GM10266 (cell line): Measurements from ENCODE around the gene ZNF467.

Experiments used
- DNase-seq: peaks from one replicate; pipeline ENCODE4 v3.0.0; 2012; ENCODE audit errors: extremely low spot score
- TF ChIP-seq, protein P1 (sequence below): IDR thresholded peaks from 2 replicates; pipeline ENCODE4 v1.5.1; 2012; ENCODE audit warnings: mild to moderate bottlenecking, low read depth; ENCODE audit not compliant: control insufficient read depth, insufficient read depth; ENCODE audit errors: missing control alignments

The ZNF467 gene

DNA sequence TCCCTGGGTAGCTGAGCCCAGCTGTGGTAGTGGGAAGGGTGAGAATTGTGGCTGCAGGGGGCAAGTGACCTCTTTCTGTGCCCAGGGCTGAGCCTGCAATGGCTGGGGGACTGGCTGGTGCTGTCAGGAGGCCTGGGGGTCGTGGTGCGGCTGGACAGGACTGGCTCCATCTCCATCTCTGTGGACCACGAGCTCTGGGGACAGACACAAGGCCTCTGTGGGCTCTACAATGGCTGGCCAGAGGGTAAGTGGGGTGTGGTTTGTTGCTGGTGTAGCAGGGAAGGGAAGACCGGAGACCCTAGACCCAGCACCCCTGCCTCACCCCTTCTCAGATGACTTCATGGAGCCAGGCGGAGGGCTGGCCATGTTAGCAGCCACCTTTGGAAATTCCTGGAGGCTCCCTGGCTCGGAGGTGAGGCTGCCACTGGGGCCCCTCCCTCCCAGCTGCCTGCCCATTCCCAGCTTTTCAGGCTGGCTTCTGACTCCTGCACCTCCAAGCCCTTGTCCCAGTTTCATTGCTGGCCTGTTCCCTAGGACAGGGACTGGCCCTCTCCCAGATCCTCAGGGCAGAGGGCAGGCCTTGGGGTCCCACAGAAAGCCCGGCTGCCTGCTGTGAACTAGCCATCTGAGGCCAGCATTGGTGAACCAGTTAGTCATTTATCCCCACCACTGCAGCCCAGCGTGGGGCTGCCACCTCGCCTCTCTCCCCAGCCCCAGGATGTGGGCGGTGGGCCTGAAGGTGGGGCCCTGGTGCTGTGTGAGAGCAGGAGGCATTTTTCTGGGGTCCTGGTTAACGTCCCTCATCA, 5.5 kb upstream of the ZNF467 start:
- TF ChIP-seq, protein P1, sequence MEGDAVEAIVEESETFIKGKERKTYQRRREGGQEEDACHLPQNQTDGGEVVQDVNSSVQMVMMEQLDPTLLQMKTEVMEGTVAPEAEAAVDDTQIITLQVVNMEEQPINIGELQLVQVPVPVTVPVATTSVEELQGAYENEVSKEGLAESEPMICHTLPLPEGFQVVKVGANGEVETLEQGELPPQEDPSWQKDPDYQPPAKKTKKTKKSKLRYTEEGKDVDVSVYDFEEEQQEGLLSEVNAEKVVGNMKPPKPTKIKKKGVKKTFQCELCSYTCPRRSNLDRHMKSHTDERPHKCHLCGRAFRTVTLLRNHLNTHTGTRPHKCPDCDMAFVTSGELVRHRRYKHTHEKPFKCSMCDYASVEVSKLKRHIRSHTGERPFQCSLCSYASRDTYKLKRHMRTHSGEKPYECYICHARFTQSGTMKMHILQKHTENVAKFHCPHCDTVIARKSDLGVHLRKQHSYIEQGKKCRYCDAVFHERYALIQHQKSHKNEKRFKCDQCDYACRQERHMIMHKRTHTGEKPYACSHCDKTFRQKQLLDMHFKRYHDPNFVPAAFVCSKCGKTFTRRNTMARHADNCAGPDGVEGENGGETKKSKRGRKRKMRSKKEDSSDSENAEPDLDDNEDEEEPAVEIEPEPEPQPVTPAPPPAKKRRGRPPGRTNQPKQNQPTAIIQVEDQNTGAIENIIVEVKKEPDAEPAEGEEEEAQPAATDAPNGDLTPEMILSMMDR: no peak
- no peak for DNase-seq

DNA sequence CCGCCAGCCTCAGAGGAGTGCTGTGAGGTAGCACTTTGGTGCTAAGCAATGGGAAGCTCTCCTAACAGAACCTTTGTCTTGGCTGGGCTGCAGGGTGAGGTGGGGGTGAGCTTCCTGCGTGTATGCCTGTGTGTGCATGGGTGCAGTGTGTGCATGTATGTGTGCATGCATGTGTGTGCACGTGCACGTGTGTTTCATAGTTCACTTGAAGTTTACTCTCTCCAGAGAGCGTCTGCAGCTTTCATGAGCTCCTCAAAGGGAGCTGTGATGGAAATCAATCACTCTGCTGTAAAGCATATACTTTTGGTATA, 4.9 kb upstream of the ZNF467 start:
- TF ChIP-seq, protein P1: no peak
- no peak for DNase-seq

DNA sequence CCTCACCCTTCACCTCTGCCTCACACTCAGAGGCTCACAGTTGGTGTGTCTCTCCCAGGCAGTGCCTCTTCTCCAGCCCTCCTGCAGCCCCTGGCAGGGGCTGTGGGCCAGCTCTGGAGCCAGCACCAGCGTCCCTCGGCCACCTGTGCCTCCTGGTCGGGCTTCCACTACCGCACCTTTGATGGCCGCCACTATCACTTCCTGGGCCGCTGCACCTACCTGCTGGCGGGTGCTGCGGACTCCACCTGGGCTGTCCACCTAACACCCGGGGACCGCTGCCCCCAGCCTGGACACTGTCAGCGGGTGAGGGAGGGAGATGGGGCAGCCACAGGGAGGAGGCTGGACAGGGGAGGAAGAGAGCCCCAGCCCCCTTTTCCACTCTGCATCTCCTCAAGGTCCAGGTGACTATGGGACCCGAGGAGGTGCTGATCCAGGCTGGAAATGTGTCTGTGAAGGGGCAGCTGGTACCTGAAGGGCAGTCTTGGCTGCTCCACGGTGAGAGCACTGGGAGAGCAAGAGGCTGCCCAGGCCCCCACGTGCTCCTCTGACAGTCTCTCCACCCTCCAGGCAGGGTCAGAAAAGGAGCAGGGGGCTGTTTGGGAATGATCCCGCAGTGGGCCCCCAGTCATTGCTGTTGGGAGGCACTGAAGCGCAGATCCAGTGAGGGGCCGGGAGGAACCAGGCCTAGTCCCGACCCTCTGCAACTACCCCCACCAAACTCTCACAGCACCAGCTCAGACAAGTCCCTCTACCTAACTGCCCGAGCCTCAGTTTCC, 4.4 kb upstream of the ZNF467 start:
- TF ChIP-seq, protein P1: no peak
- DNase-seq: no peak

DNA sequence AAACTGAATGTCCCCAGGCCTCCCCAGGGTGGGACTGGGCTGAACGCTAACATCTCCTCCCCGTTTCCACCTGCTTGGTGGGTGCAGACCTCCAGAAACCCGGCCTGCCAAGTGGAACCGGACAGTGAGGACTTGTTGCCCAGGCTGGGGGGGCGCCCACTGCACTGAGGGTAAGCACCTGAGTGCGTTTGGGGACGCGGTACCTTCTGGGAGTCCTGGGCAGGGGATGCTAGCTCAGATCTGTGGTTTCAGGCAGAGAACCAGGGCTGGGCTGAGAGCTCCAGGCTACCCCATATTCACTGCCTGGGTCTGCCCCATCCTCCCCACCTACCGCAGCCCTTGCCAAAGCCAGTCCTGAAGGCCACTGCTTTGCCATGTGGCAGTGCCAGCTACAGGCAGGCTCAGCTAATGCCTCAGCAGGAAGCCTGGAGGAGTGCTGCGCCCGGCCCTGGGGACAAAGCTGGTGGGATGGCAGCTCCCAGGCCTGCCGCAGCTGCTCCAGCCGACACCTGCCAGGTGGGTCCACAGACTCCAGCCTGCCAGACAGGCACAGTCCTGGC, 3.5 kb upstream of the ZNF467 start:
- TF ChIP-seq, protein P1: no peak
- DNase-seq: no peak

DNA sequence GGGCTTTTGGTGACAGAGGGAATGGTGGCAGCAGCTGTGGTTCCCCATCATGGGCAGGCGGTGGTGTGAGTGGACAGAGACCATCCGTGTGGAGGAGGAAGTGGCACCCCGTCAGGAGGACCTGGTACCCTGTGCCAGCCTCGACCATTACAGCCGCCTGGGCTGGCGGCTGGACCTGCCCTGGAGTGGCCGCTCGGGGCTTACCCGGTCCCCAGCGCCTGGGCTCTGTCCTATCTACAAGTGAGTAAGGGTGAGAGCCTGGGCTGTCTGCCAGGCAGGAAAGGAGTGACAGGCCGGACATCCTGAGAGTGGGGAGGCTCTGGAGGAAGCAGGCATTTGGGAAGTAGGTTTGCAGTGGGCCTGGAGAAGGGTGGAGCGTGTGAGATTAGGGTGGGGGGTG, 2.9 kb upstream of the ZNF467 start:
- TF ChIP-seq, protein P1: no peak
- DNase-seq: no peak

DNA sequence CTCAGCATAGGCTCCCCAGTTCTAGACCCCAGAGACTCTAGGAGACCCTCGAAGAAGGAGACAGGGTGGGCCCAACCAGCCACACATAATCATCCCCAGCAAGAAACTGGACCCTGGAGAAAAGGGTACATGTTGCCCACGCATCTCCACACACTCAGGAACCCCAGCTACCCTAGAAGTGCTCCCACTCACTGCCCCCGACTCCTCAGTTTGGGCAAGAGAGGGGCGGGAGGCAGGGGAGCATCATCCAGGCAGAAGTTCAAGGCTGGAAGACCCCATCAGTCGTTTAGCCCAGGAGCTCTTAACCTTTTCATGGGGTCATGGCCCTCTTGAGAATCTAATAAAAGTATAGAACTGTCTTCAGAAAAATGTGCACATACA, 1.8 kb upstream of the ZNF467 start:
- no peak for DNase-seq
- TF ChIP-seq, protein P1: no peak
